K562 (cell line): Measurements from ENCODE around the gene PSRC1. TPM values are rescaled to one million over a fixed set of nuclear protein-coding genes. Genes with fewer than 3 reads are reported as not detected.

ENCODE experiments used
- C11orf30 ChIP-seq: fragments of 450-650 bp; IDR thresholded peaks from 2 replicates; pipeline ENCODE4 v1.6.1; 2016; ENCODE audit warnings: low read depth, mild to moderate bottlenecking
- CCAR2 ChIP-seq: fragments of 200-400 bp; formaldehyde crosslinking; IDR thresholded peaks from 2 replicates; pipeline ENCODE4 v1.6.1; 2017; ENCODE audit warnings: mild to moderate bottlenecking, low read depth, low read length
- EP400 ChIP-seq: fragments of 450-650 bp; IDR thresholded peaks from 2 replicates; pipeline ENCODE4 v1.6.1; 2017; ENCODE audit warnings: antibody characterized with exemption, mild to moderate bottlenecking, moderate library complexity
- FOS ChIP-seq: IDR thresholded peaks from 3 replicates; pipeline ENCODE4 v1.6.1; 2011; ENCODE audit not compliant: insufficient read length; ENCODE audit errors: extremely low read depth
- HMG20A ChIP-seq: fragments of 450-650 bp; formaldehyde crosslinking; conservative IDR thresholded peaks from 2 replicates; pipeline ENCODE4 v1.4.0; 2020; ENCODE audit warnings: mild to moderate bottlenecking, mixed read lengths
- HMGXB4 ChIP-seq: sonication (generic); formaldehyde crosslinking; IDR thresholded peaks from 2 replicates; pipeline ENCODE4 v1.8.1; 2023; ENCODE audit warnings: mild to moderate bottlenecking, missing genetic modification reagents
- HNRNPL ChIP-seq: fragments of 200-400 bp; formaldehyde crosslinking; IDR thresholded peaks from 2 replicates; pipeline ENCODE4 v1.6.1; 2017; ENCODE audit warnings: low read depth, mild to moderate bottlenecking, low read length
- RBM15 ChIP-seq: fragments of 200-400 bp; formaldehyde crosslinking; IDR thresholded peaks from 2 replicates; pipeline ENCODE4 v1.6.1; 2018; ENCODE audit warnings: mild to moderate bottlenecking, low read length, moderate library complexity; ENCODE audit not compliant: insufficient read depth
- SPI1 ChIP-seq: IDR thresholded peaks from 2 replicates; pipeline ENCODE4 v1.6.1; 2011; ENCODE audit warnings: low read depth, low read length, control low read depth, borderline replicate concordance
- TFE3 ChIP-seq: fragments of 450-650 bp; formaldehyde crosslinking; IDR thresholded peaks from 2 replicates; pipeline ENCODE4 v1.4.0; 2020; ENCODE audit warnings: mild to moderate bottlenecking, mixed read lengths
- TRIM24 ChIP-seq, 2 experiments: fragments of 450-650 bp; IDR thresholded peaks; 2 replicates each; pipeline ENCODE4 v1.6.1; 2016
- ZNF174 ChIP-seq: fragments of 250-450 bp; sonication (Bioruptor Pico); IDR thresholded peaks from 2 replicates; pipeline ENCODE4 v1.4.0; 2020; ENCODE audit warnings: mild to moderate bottlenecking
- ZNF316 ChIP-seq: fragments of 450-650 bp; IDR thresholded peaks from 2 replicates; pipeline ENCODE4 v1.6.1; 2016
- polyA plus RNA-seq, 8 experiments: library from polyadenylated mRNA; depleted of rRNA in 4 of 8; stranded (reverse) in 5 of 8; unstranded in 3 of 8; fragments of >200 nt; fragmentation: Nextera tagmentation in 2 of 8; fragmentation: Illumina TruSeq in 1 of 8; extraction: Ambion mirVana in 2 of 8; extraction: Trizol in 1 of 8; gene quantifications; 2 replicates each; pipeline versions ENCODE4 v1.2.1 to v1.2.3, GENCODE V29; 2011 to 2014; ENCODE audit warnings: inconsistent platforms in 1 of 8, missing spikeins in 1 of 8
- total RNA-seq, 7 experiments: library from RNA; depleted of rRNA in 6 of 7; stranded (reverse); fragments of >200 nt in 6 of 7; fragmentation: Illumina TruSeq in 2 of 7; extraction: Trizol in 2 of 7; gene quantifications; 2 replicates each; pipeline versions ENCODE4 v1.2.1 to v1.2.3, GENCODE V29; 2011 to 2021; ENCODE audit warnings: low replicate concordance in 1 of 7
- TF ChIP-seq, protein P1 (sequence below), 2 experiments: fragments of 450-650 bp; IDR thresholded peaks; 2 replicates each; pipeline ENCODE4 v1.6.1; 2018; ENCODE audit warnings: mild to moderate bottlenecking in 2 of 2, low read depth in 1 of 2; ENCODE audit not compliant: partially characterized antibody in 2 of 2
- TF ChIP-seq, protein P2 (sequence below): sonication (generic); formaldehyde crosslinking; IDR thresholded peaks from 2 replicates; pipeline ENCODE4 v1.4.0; 2020; ENCODE audit warnings: mild to moderate bottlenecking, missing genetic modification reagents

The PSRC1 gene
- total and polyA plus RNA-seq, 9 of the 15 experiments (the other 6 are each of a cell fraction or from before 2014, with no cell fraction given): 6.5 to 65.2 (median 39.3) TPM

- TF ChIP-seq TFE3 (CRISPR knock-in tag): no peak
- peak in 1 of 2 experiments; percentile 43; a peak in 1 of 4 replicates for TF ChIP-seq TRIM24 (IDR thresholded peaks at IDR 0.05)
- no peak; the same call in 1 of the 2 replicates for TF ChIP-seq EP400
- no peak for TF ChIP-seq CCAR2
- TF ChIP-seq HNRNPL: no peak
- TF ChIP-seq HMGXB4 (CRISPR knock-in tag): no peak
- no peak for TF ChIP-seq HMG20A
- TF ChIP-seq FOS: no peak
- no peak for TF ChIP-seq ZNF174
- no peak for TF ChIP-seq ZNF316
- TF ChIP-seq, protein P1, sequence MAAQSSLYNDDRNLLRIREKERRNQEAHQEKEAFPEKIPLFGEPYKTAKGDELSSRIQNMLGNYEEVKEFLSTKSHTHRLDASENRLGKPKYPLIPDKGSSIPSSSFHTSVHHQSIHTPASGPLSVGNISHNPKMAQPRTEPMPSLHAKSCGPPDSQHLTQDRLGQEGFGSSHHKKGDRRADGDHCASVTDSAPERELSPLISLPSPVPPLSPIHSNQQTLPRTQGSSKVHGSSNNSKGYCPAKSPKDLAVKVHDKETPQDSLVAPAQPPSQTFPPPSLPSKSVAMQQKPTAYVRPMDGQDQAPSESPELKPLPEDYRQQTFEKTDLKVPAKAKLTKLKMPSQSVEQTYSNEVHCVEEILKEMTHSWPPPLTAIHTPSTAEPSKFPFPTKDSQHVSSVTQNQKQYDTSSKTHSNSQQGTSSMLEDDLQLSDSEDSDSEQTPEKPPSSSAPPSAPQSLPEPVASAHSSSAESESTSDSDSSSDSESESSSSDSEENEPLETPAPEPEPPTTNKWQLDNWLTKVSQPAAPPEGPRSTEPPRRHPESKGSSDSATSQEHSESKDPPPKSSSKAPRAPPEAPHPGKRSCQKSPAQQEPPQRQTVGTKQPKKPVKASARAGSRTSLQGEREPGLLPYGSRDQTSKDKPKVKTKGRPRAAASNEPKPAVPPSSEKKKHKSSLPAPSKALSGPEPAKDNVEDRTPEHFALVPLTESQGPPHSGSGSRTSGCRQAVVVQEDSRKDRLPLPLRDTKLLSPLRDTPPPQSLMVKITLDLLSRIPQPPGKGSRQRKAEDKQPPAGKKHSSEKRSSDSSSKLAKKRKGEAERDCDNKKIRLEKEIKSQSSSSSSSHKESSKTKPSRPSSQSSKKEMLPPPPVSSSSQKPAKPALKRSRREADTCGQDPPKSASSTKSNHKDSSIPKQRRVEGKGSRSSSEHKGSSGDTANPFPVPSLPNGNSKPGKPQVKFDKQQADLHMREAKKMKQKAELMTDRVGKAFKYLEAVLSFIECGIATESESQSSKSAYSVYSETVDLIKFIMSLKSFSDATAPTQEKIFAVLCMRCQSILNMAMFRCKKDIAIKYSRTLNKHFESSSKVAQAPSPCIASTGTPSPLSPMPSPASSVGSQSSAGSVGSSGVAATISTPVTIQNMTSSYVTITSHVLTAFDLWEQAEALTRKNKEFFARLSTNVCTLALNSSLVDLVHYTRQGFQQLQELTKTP (IDR thresholded peaks at IDR 0.05; ENCODE audit: low read depth in 1 of 2, partially characterized antibody in 2 of 2): peak in 1 of 2 experiments; percentile 44
- TF ChIP-seq SPI1: peak; percentile 96
- no peak for TF ChIP-seq RBM15
- TF ChIP-seq, protein P2, sequence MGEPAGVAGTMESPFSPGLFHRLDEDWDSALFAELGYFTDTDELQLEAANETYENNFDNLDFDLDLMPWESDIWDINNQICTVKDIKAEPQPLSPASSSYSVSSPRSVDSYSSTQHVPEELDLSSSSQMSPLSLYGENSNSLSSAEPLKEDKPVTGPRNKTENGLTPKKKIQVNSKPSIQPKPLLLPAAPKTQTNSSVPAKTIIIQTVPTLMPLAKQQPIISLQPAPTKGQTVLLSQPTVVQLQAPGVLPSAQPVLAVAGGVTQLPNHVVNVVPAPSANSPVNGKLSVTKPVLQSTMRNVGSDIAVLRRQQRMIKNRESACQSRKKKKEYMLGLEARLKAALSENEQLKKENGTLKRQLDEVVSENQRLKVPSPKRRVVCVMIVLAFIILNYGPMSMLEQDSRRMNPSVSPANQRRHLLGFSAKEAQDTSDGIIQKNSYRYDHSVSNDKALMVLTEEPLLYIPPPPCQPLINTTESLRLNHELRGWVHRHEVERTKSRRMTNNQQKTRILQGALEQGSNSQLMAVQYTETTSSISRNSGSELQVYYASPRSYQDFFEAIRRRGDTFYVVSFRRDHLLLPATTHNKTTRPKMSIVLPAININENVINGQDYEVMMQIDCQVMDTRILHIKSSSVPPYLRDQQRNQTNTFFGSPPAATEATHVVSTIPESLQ (CRISPR knock-in tag): no peak
- TF ChIP-seq C11orf30: no peak
Observed at GRCh38 chr1:109274533-109275476, 8.1 kb downstream of the PSRC1 start (continued).
